ENCODE measurements around the gene PRAC1.

DNA sequence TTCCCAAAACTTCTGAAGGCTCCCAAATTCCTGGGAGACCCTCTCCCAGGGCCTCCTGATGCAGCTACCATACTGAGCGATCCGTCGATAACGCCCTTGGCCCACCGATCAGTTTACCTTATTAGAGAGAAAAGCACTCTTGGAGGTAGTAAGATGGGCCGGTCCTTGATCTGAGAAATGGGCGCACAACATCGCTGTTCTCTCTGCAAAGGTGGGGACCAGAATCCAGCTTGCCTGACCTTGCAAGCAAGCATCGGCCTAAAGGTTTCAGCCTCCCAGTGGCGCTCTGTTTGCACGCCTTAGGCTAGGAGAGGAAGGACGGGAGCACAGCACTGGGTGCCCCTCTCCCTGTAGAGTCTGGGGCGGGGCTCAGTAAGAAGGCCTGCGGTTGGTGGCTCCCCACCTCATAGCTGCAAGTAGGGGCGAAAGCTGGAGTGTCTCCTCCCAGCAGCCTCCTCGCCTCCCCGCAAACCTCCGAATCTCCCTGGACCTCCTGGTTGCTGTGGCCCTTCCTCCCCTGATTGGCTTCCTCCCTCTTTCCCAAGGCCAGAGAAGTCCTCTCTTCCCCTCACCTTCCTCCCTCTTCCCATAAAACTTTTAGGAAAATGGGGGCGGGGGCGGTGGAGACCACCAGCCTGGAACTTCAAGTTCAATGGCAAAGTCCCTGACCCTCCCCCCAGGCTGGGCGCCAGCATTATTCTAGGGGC lies at the start of gene PRAC1:
- TF ChIP-seq POLR2A (IDR thresholded peaks at IDR 0.05) = no peak
- TF ChIP-seq, protein P1, sequence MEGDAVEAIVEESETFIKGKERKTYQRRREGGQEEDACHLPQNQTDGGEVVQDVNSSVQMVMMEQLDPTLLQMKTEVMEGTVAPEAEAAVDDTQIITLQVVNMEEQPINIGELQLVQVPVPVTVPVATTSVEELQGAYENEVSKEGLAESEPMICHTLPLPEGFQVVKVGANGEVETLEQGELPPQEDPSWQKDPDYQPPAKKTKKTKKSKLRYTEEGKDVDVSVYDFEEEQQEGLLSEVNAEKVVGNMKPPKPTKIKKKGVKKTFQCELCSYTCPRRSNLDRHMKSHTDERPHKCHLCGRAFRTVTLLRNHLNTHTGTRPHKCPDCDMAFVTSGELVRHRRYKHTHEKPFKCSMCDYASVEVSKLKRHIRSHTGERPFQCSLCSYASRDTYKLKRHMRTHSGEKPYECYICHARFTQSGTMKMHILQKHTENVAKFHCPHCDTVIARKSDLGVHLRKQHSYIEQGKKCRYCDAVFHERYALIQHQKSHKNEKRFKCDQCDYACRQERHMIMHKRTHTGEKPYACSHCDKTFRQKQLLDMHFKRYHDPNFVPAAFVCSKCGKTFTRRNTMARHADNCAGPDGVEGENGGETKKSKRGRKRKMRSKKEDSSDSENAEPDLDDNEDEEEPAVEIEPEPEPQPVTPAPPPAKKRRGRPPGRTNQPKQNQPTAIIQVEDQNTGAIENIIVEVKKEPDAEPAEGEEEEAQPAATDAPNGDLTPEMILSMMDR (IDR thresholded peaks at IDR 0.05) = no peak
- TF ChIP-seq POLR2AphosphoS5 (IDR thresholded peaks at IDR 0.05) = no peak
- no peak for TF ChIP-seq EP300 (IDR thresholded peaks at IDR 0.05)

Measured in stomach (tissue), 4 donors.